GM18505 (cell line): ENCODE results near the gene CHID1.

ENCODE experiments used
- ATAC-seq: cut with Tn5 transposase; IDR thresholded peaks from one replicate; pipeline ENCODE4 v1.9.1; 2021; ENCODE audit not compliant: unreplicated experiment
- POLR2A ChIP-seq: IDR thresholded peaks from 4 replicates; pipeline ENCODE4 v1.6.1; 2011; ENCODE audit warnings: borderline replicate concordance; ENCODE audit not compliant: insufficient read depth, insufficient read length; ENCODE audit errors: extremely low read depth

The CHID1 gene

GRCh38 chr11:847876-848275 is 62.7 kb downstream of the CHID1 start:
- no peak for ATAC-seq
- no peak for TF ChIP-seq POLR2A

GRCh38 chr11:846496-847098 is 64.0 kb downstream of the CHID1 start:
- TF ChIP-seq POLR2A, result no peak
- no peak for ATAC-seq

DNA sequence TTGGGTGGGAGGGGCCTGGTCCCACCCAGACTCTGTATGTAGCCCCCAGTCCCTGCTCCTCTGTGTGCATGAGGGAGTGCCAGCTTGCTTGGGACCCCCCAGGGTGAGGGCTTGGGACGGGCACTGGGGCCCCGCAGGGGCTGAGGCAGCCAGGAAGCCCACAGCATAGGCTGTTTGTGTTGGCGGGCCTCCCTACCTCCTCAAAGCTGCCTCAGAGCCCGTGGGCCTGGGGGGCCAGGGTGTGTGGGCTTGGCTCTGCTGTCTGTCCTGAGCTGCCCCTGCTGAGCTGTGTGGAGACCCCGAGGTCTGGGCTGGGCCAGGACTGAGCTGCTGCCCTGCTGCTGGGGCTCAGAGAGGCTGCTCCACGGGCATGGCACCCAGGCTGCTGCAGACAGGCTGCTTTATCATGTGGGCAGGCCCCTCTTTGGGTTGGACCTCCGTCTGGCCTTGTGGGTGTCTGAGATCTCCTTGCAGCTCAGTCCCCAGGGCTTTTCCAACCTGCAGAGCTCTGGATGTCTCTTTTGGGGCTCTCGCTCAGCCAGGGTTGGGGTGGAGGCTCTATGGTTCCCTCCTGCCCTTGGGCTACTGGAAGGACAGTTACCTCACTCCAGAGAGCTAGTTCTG is 64.6 kb downstream of the CHID1 start:
- no peak for TF ChIP-seq POLR2A

DNA sequence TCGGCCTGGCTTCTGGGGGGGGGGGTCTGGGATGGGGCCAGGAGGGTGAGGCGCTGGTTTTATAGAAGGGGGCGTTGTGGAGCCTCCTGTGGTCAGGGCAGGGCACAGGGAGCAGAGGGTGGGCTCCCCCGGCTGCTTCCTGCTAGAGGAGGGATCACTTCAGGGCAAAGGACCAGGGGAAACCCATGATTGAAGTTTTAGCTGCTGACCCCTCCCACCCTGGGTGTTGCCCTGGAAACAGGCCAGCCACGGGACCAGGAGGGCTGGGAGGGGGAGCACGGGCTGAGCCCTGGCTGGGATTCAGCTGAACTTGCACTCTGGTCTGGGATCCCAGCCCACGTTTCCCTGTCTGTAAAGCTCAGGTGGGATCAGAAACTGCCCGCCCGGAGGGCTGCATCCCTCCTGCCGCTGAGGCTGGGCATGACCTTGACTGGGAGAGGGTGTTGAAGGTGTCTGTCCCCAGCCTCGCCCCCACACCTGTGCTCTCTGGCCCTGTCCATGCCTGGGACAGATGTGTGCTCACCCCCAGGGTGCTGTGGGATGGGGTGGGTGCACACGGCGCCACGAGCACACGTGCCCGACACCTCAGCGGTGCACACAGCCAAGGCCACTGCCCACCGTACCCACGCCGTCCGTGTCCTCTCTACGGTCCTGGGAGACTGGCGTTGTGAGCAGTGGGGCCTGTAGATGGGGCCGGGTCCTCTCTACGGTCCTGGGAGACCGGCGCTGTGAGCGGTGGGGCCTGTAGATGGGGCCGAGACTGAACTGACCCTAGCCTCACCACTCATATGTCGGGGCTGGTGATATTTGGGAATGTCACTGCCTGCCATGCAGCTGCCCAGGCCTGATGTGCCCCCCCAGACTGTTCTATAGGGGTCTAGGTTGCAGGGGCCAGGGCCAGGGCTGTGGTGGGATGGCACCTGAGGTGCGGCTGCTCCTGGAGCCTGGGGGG is 65.6 kb downstream of the CHID1 start:
- no peak for ATAC-seq
- TF ChIP-seq POLR2A, result no peak

More for the DNA sequence above, 64.6 kb downstream of the CHID1 start:
- no peak for ATAC-seq

GRCh38 chr11:843818-844692 is 66.6 kb downstream of the CHID1 start:
- TF ChIP-seq POLR2A, result no peak
- ATAC-seq, result no peak

GRCh38 chr11:843086-843734 is 67.4 kb downstream of the CHID1 start:
- peak; percentile 0 for ATAC-seq
- no peak for TF ChIP-seq POLR2A

- peak; percentile 99 for TF ChIP-seq POLR2A
- ATAC-seq, result peak; percentile 62
Observed at GRCh38 chr11:842370-843002, 68.1 kb downstream of the CHID1 start, which contains the start of the genes POLR2L and TSPAN4. POLR2L (minus strand) TSS chr11:842529; CDS start chr11:842508, 21 bp downstream. TSPAN4 (plus strand) TSS chr11:842852; CDS start chr11:850305, 7,453 bp downstream.

DNA sequence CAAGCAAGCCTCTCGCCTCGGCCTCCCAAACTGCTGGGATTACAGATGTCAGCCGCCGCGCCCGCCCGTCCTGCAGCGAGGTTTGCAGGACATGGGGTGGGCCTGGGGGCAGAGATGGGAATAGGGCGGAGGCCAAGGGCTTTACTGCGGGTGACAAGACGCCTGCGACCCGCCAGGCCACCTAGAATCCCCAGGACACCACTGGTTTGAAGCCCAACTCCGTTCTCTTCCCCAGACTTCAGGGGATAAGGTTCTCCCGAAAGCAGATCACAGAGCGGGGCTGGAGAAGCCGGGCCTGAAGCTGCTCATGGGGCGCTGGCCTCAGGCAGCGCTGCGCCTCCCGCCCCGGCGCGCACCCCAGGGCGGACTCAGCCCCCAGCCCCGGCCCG is 68.6 kb downstream of the CHID1 start:
- TF ChIP-seq POLR2A, result no peak
- ATAC-seq, result peak; percentile 23

DNA sequence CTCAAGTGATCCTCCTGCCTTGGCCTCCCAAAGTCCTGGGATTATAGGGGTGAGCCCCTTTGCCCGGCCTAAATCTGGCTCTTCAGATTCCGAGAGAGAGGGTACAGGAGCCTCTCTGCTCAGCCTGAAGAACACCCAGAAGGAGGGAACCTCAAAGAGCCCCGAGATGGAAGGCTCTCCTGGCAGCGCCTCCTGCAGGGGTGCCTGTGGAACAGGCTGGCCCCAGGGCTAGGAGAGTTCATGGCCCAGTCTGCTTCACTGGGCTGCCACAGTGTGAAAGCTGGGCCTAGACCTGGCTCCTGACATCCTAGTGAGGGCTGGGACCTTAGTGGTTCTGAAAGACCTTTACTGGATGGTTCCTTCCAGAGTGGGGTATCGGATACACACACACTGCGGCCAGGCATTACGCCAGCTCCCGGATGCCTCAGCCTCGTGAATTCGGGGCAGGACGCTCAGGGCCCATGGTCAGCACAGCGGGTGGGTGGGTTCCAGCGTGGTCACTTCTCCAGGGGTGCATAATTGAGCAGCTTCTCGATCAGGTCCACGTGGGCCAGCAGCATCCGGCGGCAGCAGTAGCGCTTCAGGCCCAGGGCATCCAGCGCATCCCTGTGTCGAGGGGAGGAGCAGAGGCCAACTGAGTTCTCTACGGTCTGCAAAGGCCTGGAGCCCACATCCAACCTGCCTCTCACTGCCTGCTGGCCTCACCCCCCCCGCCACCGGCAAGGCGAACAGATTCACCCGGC is 70.6 kb downstream of the CHID1 start:
- no peak for TF ChIP-seq POLR2A
- ATAC-seq, result no peak

DNA sequence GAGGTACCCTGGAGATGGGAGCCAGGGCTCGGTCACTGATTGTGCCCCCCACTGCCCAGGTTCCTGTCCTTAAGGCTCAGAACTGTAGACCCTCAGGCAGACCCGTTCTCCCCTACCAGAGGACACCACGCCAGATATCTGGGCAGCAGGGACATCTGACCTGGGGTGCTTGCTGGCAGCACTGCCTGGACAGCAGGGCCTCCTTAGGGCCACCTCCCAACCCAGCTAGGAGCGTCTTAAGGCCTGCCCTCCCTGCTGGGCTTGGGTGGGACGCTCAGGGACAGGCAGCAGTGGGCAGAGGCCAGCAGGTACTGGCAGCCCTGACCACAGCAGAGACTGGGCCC is 71.4 kb downstream of the CHID1 start:
- no peak for ATAC-seq
- TF ChIP-seq POLR2A, result no peak
